ENCODE measurements around the gene ANKRD44.

ANKRD44 gene

DNA sequence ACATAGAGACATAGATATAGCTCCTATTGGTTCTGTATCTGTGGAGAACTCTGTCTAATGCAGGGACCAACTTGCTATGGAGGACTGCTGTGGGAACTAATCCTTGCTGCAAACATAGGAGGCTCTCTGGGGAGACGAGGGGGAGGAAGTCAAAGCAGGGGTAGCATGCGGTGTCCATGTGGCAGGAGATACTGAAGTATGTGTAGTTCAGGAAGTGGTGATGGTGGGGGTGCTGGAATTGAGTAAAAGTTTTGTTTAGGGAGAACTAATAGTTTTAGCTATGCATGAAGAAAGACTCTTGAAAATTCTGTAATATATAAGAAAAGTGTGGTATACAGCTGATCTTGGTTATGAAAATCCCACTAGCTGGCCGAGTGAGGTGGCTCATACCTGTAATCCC is 62.0 kb downstream of the ANKRD44 start:
- Histone ChIP-seq H3K4me3 (ENCODE audit: low read depth, low read length, poor library complexity, severe bottlenecking) (no peak overlapping the region), H3K79me2 (ENCODE audit: insufficient read depth, low read length) (peaks cover 5% of the 10 kb centered on the region; the same call in 1 of the 2 replicates), H3K27ac (ENCODE audit: low read depth, low read length, poor library complexity, severe bottlenecking) (no peak overlapping the region), H4K20me1 (ENCODE audit: insufficient read depth, low read length) (no peaks in the 10 kb centered on the region), H3K9ac (ENCODE audit: low read length) (no peak overlapping the region), H3K9me3 (ENCODE audit: low read length) (no peaks in the 10 kb centered on the region), H3K27me3 (ENCODE audit: insufficient read depth, low read length) (no peaks in the 10 kb centered on the region), H3K36me3 (ENCODE audit: insufficient read depth, low read length) (peaks cover 13% of the 10 kb centered on the region; the same call in 1 of the 2 replicates), H3K4me1 (ENCODE audit: insufficient read depth, low read length, severe bottlenecking) (no peaks in the 10 kb centered on the region), H3F3A (ENCODE audit: insufficient read depth, low read length) (no peaks in the 10 kb centered on the region), H2AFZ (ENCODE audit: low read length) (no peak overlapping the region), H3K9me2 (ENCODE audit: low read depth, low read length) (no peaks in the 10 kb centered on the region), H3K4me2 (ENCODE audit: low read length) (no peak overlapping the region)
- TF ChIP-seq, protein P1, sequence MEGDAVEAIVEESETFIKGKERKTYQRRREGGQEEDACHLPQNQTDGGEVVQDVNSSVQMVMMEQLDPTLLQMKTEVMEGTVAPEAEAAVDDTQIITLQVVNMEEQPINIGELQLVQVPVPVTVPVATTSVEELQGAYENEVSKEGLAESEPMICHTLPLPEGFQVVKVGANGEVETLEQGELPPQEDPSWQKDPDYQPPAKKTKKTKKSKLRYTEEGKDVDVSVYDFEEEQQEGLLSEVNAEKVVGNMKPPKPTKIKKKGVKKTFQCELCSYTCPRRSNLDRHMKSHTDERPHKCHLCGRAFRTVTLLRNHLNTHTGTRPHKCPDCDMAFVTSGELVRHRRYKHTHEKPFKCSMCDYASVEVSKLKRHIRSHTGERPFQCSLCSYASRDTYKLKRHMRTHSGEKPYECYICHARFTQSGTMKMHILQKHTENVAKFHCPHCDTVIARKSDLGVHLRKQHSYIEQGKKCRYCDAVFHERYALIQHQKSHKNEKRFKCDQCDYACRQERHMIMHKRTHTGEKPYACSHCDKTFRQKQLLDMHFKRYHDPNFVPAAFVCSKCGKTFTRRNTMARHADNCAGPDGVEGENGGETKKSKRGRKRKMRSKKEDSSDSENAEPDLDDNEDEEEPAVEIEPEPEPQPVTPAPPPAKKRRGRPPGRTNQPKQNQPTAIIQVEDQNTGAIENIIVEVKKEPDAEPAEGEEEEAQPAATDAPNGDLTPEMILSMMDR (IDR thresholded peaks at IDR 0.05; ENCODE audit: low read length), result no peak
- TF ChIP-seq EZH2 (IDR thresholded peaks at IDR 0.05; ENCODE audit: borderline replicate concordance, low read length), result no peak

DNA sequence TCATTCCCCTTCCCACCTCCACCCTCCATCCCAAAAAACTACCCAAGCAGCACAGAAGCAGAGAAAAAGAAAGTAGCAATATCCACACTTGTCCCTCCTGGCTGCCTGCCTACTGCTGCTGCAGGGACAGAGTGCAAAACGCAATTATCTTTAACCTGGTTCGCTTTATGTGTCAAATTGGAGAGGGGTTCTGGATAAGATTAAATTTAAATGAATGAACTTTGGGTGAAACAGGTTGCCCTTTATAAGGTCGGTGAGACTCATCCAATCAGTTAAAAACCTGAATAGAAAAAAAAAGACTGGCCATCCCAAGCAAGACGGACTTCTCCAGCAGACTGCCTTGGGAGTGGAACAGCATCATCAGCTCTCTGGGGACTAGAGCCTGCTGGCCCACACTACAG is 62.6 kb downstream of the ANKRD44 start:
- TF ChIP-seq, protein P1 (IDR thresholded peaks at IDR 0.05; ENCODE audit: low read length), result no peak
- TF ChIP-seq EZH2 (IDR thresholded peaks at IDR 0.05; ENCODE audit: borderline replicate concordance, low read length), result no peak
- no peaks in the 10 kb centered on the region for H3K27me3 ChIP-seq (ENCODE audit: insufficient read depth, low read length)
- no peak overlapping the region for H2AFZ ChIP-seq (ENCODE audit: low read length)
- H3K4me2 ChIP-seq (ENCODE audit: low read length), result no peak overlapping the region
- H3F3A ChIP-seq (ENCODE audit: insufficient read depth, low read length), result no peaks in the 10 kb centered on the region
- H4K20me1 ChIP-seq (ENCODE audit: insufficient read depth, low read length), result no peaks in the 10 kb centered on the region
- no peak overlapping the region for H3K9ac ChIP-seq (ENCODE audit: low read length)
- H3K4me1 ChIP-seq (ENCODE audit: insufficient read depth, low read length, severe bottlenecking), result no peaks in the 10 kb centered on the region
- H3K9me2 ChIP-seq (ENCODE audit: low read depth, low read length), result no peaks in the 10 kb centered on the region
- H3K4me3 ChIP-seq (ENCODE audit: low read depth, low read length, poor library complexity, severe bottlenecking), result no peak overlapping the region
- H3K9me3 ChIP-seq (ENCODE audit: low read length), result no peaks in the 10 kb centered on the region
- H3K27ac ChIP-seq (ENCODE audit: low read depth, low read length, poor library complexity, severe bottlenecking), result no peak overlapping the region
- peaks cover 13% of the 10 kb centered on the region; the same call in 1 of the 2 replicates for H3K36me3 ChIP-seq (ENCODE audit: insufficient read depth, low read length)
- H3K79me2 ChIP-seq (ENCODE audit: insufficient read depth, low read length), result peaks cover 5% of the 10 kb centered on the region; the same call in 1 of the 2 replicates

DNA sequence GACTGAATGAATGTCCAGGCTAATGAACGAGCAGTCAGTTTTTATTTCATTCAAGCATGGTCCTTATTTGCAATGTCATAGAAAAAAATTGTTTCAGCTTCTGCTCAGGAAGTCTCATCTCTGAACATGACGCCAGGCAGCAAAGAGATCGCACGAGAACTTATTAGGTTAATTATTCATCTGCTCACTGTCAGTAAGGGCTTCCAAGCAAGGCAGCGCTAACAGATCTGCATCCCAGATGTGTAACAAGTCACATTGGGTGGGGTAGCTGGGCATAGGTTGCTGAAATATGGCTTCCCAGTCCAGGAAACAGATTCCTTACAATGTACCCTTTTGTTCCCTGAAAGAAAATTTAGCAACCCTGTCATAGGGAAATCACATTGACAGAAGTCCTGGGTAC is 63.5 kb downstream of the ANKRD44 start:
- Histone ChIP-seq H3K9ac (ENCODE audit: low read length) (no peak overlapping the region), H3K27me3 (ENCODE audit: insufficient read depth, low read length) (no peaks in the 10 kb centered on the region), H3F3A (ENCODE audit: insufficient read depth, low read length) (no peaks in the 10 kb centered on the region), H4K20me1 (ENCODE audit: insufficient read depth, low read length) (no peaks in the 10 kb centered on the region), H3K79me2 (ENCODE audit: insufficient read depth, low read length) (0 out of 2 replicates have a peak, but pooled peaks cover 8% of the 10 kb centered on the region), H2AFZ (ENCODE audit: low read length) (no peak overlapping the region), H3K4me1 (ENCODE audit: insufficient read depth, low read length, severe bottlenecking) (no peaks in the 10 kb centered on the region), H3K9me3 (ENCODE audit: low read length) (no peaks in the 10 kb centered on the region), H3K4me2 (ENCODE audit: low read length) (no peak overlapping the region), H3K27ac (ENCODE audit: low read depth, low read length, poor library complexity, severe bottlenecking) (no peak overlapping the region), H3K9me2 (ENCODE audit: low read depth, low read length) (no peaks in the 10 kb centered on the region), H3K36me3 (ENCODE audit: insufficient read depth, low read length) (peaks cover 13% of the 10 kb centered on the region; the same call in 1 of the 2 replicates), H3K4me3 (ENCODE audit: low read depth, low read length, poor library complexity, severe bottlenecking) (no peak overlapping the region)
- no peak for TF ChIP-seq EZH2 (IDR thresholded peaks at IDR 0.05; ENCODE audit: borderline replicate concordance, low read length)
- TF ChIP-seq, protein P1 (IDR thresholded peaks at IDR 0.05; ENCODE audit: low read length), result no peak
